HS-5 (cell line): ENCODE data around the gene ACADSB.

ENCODE experiments used
- DNase-seq: peaks from one replicate; pipeline ENCODE4 v3.0.0-alpha.2; 2012; ENCODE audit warnings: low read depth

Gene ACADSB

DNA sequence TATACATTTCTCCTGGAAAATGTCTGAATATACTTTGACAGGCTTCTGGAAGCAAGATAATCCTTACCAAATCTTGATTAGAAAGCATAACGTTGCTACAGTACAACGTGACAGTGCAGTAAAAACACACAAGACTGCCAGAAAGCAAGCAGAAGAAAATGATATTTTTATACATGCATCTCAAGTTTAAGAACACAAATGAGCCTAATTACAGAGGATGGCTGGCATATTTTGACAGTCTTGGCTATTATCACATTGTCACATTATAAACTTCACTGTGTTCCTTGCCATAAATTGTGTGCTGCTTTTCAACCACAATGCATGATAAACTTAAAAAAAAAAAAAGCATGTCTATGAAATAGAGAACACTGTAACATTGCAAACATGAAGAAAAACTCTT, 4.5 kb upstream of the ACADSB start:
- DNase-seq: no peak

DNA sequence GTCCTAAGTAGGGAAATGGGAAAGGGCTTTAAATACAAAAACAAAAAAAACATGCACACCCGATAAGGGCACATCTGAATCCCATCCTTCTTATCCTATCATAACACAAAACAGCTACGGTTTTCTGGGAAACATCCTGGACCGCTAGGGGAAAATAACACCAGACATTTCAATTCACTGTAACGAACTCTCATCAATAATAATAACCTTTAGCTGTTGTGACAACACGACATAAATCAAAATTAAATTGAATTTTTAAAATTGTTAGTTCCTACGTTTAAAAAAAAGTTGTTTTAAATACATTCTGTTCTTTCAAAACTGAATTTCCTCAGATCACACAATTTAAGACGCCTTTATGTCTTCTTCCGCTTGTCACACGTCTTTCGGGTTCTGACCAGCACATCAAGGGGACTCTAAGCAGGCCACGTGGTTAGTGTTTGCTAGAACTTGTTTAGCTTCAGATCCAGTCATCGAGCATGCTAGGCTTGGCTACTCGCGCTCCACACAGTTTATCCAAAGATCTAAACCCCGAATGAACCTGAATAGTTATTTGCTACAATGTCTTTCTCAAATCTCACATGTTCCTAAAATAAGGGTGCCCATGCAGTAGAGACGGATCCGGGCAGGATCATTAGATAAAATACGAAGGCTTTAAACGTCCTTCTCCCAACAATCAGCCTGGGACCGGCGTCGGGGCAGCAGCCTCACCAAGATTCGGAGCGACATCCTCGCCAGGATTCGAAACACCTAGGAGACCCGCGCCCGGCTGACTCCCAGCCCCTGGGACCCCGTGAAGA, 1.1 kb upstream of the ACADSB start:
- no peak for DNase-seq

DNA sequence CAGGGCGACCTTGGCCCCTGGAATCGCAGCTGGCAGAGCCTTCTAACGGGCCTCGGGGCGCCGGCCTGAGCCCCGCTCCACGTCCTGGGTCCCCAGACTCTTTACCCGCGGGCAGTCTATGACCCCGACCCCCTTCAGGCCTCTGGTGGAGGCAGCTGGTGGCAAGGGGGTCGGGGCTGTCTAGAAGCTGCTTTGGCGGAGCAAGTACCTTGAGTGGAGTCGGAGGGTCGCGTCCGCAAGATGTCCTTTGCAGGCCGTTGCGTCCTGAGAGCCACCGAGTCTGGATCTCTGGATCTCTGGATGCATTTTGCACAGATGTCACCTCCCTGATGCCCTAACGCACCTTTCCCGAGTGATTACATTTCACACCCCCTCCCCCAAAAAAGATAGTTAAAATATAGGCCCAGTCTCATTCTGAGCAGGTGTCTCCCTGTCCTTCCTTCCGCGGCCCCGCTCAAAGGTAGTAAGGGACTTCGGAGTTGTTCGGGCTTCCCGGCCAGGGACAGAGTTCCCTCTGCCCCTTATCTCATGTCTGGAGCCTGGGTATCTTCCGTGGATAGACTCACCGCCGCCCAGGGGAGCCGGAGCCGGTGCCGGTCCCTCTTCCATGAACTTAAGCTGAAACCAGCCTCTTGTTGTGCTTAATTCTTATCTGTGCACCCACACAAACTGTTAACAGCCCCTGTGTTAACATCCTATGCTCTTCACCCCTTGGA, 457 bp downstream of the ACADSB start:
- DNase-seq: no peak

DNA sequence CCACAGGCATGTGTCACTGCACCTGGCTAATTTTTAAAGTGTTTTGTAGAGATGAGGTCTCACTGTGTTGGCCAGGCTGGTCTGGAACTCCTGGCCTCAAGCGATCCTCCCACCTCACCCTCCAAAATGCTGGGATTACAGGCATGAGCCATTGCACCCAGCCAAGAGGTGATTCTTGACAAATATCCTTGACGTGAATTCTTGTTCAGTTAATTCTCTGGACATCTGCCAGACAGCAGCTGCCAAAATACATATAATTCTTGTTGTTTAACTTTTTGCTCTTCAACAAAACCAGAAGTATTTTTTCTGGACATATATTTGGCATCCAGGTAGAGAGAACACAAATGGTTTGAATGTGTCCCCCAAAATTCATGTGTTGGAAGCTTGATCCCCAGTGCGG, 3.2 kb downstream of the ACADSB start:
- DNase-seq: no peak

DNA sequence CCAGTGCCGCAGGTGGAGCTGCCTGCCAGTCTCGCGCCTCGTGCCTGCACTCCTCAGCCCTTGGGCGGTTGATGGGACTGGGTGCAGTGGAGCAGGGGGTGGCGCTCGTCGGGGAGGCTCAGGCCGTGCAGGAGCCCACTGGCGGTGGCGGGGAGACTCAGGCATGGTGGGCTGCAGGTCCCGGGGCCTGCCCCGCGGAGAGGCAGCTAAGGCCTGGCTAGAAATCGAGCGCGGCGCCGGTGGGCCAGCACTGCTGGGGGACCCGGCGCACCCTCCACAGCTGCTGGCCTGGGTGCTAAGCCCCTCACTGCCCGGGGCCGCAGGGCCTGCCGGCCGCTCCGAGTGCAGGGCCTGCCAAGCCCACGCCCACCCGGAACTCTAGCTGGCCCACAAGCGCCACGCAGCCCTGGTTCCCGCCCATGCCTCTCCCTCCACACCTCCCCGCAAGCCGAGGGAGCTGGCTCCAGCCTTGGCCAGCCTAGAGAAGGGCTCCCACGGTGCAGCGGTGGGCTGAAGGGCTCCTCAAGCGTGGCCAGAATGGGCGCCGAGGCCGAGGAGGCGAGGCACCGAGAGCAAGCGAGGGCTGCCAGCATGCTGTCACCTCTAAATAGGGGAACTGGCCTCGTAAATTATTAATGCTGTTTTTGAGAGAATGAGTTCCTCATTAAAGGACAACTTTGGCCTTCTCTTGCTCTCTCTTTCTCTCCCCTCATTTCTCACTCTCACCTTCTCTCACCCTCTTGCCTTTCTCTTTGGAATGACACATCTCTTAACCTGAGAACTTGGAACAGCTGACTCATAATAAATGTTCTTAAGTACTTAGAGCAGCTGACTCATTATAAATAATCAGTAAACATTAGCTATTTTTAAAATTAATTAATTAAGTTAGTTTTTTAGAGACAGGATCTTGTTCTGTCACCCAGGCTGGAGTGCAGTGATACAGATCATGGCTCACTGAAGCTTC, 4.9 kb downstream of the ACADSB start:
- no peak for DNase-seq

DNA sequence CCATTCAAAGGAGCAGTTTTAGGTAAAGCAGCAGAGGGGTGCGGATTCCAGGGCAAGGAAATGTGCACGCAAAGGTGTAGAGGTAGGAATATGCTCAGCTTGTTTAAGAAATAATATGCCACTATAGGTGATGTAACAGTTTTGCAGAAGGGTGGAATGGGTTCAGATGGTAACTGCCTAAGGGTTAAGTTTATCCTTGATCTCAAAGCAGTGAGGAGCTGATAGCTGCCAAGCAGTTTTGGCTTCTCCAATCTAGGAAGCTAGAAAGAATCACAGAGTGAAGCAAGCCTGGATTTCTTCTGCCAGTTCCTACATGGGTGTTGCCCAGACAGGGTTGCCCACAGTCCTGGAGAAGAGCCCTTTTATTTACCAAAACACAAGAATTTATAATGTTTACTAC, 6.0 kb downstream of the ACADSB start:
- no peak for DNase-seq

DNA sequence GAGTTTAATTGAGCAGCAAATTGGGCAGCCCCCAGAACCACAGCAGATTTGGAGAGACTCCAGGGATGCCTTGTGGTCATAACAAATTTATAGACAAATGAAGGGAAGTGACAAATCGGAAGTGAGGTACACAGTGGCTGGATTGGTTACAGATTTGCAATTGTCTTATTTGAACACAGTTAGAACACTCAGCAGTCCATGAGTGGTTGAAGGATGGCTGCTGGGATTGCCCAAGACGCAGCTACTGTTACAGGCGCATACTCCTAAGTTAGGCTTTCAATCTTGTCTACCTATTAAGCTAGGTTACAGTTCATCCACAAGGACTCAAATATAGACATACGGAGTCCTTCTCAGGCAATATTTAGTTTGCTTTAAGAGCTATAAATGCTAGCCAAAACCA, 7.4 kb downstream of the ACADSB start:
- no peak for DNase-seq

DNA sequence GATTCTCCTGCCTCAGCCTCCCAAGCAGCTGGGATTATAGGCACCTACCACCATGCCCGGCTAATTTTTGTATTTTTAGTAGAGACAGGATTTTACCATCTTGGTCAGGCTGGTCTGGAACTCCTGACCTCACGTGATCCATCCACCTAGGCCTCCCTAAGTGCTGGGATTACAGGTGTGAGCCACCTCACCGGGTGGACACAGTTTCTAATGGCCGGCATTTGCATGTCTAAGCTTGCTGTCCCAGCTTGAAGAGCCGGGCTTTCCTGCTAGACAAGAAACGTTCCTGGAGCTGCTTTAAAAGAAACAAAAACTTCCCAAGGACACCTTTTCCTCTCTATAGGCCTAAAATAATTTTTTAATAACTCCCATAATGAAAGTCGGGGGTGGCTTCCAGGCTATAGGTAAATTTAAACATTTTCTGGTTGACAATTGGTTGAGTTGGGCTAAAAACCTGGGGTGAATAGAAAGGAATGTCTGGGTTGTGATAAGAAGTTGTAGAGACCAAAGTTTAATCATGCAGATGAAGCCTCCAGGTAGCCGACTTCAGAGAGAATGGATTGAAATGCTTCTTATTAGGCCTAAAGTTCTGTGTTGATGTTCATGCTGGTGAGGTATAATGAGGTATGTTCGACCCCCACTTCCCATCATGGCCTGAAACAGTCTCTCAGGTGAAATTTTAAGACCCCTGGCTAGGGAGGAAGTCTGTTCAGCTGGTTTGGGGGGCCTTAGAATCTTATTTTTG, 8.8 kb downstream of the ACADSB start:
- no peak for DNase-seq

DNA sequence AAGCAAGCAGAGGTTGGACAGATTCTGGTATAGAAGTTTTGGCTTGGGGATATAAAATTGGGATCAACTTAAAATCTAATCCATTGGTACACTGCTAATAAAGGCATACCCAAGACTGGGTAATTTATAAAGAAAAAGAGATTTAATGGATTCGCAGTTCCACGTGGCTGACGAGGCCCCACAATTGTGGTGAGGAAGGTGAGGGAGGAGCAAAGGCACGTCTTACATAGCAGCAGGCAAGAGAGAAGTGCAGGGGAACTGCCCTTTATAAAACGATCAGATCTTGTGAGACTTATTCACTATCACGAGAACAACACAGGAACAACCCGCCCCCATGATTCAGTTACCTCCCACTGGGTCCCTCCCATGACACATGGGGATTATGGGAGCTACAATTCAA, 9.7 kb downstream of the ACADSB start:
- DNase-seq: no peak

DNA sequence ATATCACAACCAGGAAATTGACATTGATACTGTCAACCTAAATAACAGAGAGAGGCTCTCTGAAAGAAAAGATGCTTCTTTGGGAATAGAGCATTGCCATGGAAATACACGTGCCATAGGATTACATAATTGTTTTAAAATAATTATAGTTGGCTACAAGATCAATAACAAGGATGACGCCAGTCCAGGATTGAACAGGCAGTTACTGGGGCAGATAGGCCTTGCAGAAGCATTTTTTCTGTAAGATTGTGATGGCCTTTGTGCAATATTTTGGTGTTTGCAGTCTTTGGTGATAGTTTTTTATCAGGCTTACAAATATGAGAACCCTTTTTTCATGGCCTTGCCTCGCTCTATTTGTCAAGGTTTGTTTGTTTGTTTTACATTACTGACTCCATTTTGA, 10.5 kb downstream of the ACADSB start:
- DNase-seq: no peak

DNA sequence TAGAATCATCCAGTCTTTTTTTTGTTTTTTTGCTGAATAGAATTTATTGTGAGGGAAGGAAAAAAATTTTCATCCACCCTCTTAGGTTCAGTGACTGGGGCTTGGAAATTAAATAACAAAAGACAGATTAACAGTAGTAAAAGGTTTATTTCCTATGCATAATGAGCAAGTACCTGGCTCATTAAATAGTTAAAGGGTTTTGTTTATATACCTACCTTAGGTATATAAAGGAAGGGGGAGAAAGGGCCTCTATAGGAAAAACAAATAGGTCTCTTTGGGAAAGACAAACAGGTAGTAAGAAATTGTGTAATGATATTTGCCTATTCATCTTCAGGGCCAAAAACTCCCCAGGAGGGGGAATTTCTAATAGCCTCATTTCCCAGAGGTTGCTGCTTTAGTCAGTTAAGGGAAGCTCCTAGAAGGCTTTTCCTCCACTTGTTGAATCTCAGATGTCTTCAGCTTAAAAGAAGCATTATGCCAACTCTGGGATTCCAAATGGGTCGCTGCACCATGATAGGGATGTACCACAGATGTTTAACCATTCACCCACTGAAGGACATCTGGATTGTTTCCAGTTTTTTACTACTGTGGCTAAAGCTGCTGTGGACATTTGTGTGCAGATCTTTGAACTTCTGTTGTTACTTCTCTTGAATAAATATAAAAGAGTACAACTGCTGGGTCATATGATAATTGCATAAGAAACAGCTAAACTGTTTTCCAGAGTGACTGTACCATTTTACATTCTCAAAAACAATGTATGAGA, 11.3 kb downstream of the ACADSB start:
- no peak for DNase-seq

DNA sequence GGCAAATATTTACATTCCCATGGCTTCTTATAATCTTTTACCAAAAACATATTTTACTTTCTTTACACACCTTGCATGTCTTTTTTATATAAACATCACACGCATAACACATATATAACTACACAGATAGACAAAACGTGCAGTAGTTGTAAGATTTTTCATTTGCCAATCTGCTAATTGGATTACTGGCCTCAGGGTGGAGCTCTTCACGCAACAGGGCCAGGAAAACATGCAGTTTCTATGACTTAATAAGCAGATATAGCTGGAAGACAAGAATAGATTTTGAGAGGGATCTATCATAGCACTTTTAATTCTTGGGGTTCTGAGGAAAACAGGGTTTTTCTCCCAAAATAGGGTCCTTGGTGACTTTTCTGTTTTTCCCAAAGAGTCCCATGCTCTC, 12.7 kb downstream of the ACADSB start:
- DNase-seq: no peak

DNA sequence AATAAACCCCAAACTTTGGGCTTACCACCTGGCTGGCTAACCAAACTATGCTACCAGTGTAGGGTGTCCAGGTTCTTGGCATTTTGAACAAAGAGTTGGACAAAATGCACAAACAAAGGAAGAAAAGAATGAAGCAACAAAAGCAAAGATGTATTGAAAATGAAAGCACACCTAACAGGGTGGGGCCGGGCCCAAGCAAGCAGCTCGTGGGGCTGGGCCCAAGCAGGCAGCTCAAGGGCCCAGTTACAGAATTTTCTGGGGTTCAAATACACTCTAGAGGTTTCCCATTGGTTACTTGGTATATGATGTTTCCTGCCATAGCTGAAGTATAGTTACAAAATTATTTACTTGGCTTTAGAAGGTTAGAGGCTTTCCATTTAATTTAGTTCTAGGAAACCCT, 15.7 kb downstream of the ACADSB start:
- DNase-seq: no peak

DNA sequence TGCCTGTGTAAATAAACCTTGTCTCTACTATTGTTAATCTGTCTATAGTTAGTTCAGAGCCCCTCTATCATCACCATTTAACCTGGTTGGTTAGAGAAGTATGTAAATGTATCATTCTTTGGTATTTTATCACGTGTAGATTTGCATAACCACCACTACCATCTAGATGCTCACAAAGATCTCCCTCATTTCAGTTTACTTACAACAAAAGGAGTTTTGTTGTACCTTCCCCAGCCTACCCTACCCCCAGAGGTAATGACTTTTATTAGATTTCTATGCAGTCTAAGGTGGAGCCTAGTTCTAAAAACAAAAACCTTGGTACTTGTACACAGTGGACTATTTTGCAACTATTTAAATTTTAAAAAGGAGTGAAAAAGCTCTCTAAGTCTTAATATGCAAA, 17.5 kb downstream of the ACADSB start:
- no peak for DNase-seq

DNA sequence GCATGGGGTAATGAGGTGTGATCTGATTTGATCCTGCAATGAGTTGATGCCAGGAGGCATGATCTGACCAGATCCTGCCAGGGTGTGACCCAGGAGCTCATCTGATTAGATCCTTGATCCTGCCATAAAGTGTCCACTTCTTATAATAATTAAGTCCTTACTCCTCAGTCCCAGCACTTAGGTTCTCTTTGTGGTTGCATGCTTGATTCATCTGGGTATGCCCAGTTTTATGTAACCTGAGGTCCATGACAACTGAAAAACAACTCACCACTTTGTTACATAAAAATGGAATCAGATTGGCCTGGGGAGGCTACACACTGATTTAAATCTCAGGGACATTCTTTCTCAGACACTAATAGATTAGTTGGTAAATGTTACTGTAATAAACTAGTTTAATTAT, 19.1 kb downstream of the ACADSB start:
- no peak for DNase-seq

DNA sequence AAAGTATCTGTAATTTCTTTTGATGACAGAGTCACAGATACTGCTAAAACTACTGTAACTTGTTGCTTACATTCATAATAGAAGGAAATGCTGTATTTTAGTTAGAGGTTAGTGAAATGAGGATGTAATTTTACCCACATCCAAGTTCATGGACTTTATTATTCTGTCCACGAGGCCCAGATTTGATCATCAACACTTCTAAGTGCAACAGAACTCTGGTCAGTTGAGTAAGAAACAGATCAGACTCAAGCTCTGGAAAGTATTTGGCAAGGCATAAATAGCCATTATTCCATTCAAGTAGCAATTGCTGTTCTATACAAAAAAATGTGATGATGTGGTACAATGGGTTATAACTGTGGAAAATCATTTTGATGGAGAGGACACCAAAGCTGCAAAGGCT, 22.3 kb downstream of the ACADSB start:
- DNase-seq: no peak

DNA sequence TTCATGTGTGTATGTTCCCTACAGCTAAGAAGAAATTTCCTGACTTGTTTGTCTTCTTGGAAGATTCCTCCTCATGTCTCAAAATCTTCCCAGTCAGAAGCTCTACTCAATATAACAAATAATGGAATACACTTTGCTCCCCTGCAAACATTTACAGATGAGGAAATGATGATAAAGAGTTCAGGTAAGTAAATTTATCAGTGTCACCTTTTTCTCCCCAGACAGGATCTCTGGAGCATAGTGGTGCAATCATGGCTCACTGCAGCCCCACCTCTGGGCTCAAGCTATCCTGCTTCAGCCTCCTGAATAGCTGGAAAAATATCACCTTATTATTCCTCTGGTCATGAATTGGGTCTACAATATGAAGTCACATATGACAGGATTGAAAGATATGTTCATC, 25.5 kb downstream of the ACADSB start:
- no peak for DNase-seq

DNA sequence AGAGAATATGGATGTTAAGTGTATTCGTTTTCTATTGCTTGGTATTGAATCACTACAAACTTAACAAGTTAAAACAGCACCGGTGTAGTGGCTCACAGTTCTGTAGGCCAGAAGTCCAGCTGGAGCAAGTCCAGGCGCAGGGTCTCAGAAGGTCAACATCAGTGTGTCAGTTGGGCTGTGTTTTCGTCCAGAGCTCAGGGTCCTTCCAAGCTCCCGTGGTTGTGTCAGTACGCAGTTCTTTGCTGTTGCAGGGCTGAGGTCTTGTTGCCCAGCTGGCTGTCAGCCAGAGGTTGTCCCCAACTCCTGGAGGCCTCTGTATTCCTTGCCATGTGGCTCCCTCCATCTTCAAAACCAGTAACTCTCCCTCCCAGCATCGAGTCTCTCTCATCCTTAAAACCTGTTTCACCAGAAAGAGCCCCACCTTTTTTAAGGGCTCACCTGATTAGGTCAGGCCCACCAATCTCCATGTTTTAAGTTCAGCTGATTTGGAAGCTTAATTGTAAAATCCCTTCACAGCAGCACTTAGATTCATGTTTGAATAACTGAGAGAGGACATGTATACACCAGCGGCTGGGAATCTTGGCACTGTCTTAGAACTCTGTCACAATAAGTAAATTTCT, 26.8 kb downstream of the ACADSB start:
- DNase-seq: no peak

DNA sequence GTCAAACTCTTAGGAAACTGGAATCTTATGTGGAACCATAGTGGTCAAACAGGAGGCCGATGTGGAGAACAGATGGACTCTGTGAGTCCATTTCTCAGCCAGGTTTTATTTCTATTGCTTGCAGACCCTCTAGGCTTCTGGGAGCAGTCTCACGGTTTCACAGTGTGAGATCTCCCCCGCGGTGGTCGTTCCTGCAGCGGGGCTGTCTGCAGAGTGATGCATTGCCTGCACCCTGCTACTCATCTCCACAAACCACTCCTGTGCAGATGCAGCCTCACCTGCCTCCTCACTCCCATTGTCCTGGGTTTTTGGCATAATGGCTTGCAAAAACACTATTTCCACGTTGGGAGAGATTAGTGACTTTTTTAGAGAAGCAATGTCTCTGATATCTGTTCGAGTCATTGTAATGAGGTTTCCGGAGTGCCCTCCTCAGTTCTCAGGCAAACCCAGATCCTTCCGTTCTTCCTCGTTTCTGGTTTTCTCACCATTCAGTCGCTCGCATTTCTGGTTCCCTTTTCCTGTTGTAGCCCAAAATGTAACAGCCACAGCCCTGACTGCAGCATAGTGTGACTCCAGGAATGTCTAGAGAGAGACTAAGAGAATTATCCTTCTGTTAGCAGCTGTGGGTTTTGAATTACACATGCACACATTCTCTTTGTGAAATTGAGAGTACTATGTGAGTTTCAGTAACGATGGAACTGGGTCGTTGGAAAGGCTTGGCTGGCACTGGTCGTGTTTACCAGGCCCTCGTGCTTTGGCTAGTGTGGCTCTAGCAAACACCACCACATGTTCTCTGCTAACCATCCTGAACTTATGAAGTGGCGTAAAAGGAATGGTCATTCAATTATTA, 30.2 kb downstream of the ACADSB start:
- no peak for DNase-seq

DNA sequence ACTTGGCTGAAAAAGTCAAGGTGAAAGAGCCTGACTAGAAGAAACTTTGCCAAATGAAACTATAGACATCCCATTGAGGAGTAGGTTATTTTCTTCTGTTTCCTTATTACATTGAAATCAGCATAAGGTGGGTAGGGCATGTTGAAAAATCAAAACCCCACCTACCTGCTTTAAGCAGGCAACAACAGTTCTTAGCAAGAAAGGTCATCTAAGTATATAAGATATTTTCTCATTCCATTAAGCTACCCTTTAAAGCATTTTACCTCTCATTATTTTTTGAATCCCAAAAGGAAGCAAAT, 30.8 kb downstream of the ACADSB start:
- no peak for DNase-seq
